Mucosa of rectum (tissue), 2 donors: ENCODE results near the gene CD93.

Experiments
- H3K27ac ChIP-seq, 2 donors: one replicate each; pipeline ENCODE4 v1.7.0; 2013; ENCODE audit warnings: inconsistent platforms in 2 of 2, low read depth in 2 of 2, low read length in 2 of 2
- H3K27me3 ChIP-seq, 2 donors: one replicate each; pipeline ENCODE4 v1.7.0; 2013; ENCODE audit warnings: low read length in 2 of 2; ENCODE audit not compliant: control insufficient read depth in 2 of 2, insufficient read depth in 2 of 2
- H3K36me3 ChIP-seq, 2 donors: one replicate each; pipeline ENCODE4 v1.7.0; 2013; ENCODE audit warnings: low read length in 2 of 2; ENCODE audit not compliant: control insufficient read depth in 2 of 2, insufficient read depth in 2 of 2
- H3K4me1 ChIP-seq, 2 donors: one replicate each; pipeline ENCODE4 v1.7.0; 2013; ENCODE audit warnings: low read length in 2 of 2, mild to moderate bottlenecking in 1 of 2; ENCODE audit not compliant: control insufficient read depth in 2 of 2, insufficient read depth in 2 of 2
- H3K4me3 ChIP-seq, 2 donors: one replicate each; pipeline ENCODE4 v1.7.0; 2013; ENCODE audit warnings: low read length in 2 of 2
- H3K9ac ChIP-seq, 2 donors: one replicate each; pipeline ENCODE4 v1.7.0; 2013; ENCODE audit warnings: low read length in 2 of 2, low read depth in 1 of 2, mild to moderate bottlenecking in 1 of 2
- H3K9me3 ChIP-seq, 2 donors: one replicate each; pipeline ENCODE4 v1.7.0; 2013; ENCODE audit warnings: low read length in 2 of 2; ENCODE audit not compliant: control insufficient read depth in 2 of 2
- donor health status: healthy.
- donor health status: Normal muscosa, but diverticular disease.

The CD93 gene

GRCh38 chr20:23099791-23100719 lies 13.9 kb upstream of the CD93 start:
- no peak overlapping the region for H3K4me3 ChIP-seq
- H3K9me3 ChIP-seq, result no peaks in the 10 kb centered on the region
- no peaks in the 10 kb centered on the region for H3K36me3 ChIP-seq
- no peaks in the 10 kb centered on the region for H3K4me1 ChIP-seq
- no peak overlapping the region for H3K9ac ChIP-seq
- H3K27me3 ChIP-seq, result no peaks in the 10 kb centered on the region
- peak overlapping the region in 1 of 2 donors; percentile 7 for H3K27ac ChIP-seq

- no peaks in the 10 kb centered on the region for H3K36me3 ChIP-seq
- H3K9me3 ChIP-seq, result no peaks in the 10 kb centered on the region
- H3K9ac ChIP-seq, result no peak overlapping the region
- no peaks in the 10 kb centered on the region for H3K27me3 ChIP-seq
- H3K27ac ChIP-seq, result no peak overlapping the region
- H3K4me1 ChIP-seq, result no peaks in the 10 kb centered on the region
- no peak overlapping the region for H3K4me3 ChIP-seq
Measured at GRCh38 chr20:23097636-23098580, 11.8 kb upstream of the CD93 start.

DNA sequence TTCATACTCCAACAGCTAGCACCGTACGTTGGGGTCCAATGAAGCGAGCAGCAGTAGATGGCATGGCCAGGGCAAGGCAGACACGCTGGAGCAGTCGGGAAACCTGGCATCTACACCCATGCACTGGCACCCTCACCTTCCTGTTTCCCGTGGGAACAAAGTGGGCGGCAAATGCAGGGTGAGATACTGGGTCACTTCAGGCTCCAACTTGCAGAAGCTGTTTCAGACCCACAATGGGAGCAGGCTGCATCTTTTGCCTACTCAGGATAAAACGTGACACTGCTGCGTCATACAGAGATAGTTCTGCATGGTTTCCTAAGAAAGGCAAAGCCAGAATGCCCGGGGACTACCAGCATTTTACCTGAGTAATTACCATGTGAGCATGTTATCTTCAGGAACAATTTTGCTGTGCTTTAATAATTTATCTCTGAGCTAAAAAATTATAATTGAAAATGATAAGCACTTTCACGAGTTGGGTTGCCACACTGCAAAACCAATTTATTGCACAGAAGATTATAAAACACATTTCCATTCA lies 10.9 kb upstream of the CD93 start:
- Histone ChIP-seq H3K4me1 (no peaks in the 10 kb centered on the region), H3K27me3 (no peaks in the 10 kb centered on the region), H3K9me3 (no peaks in the 10 kb centered on the region), H3K4me3 (no peak overlapping the region), H3K27ac (no peak overlapping the region), H3K36me3 (no peaks in the 10 kb centered on the region), H3K9ac (no peak overlapping the region)

GRCh38 chr20:23096097-23096496 lies 10.0 kb upstream of the CD93 start:
- Histone ChIP-seq H3K9ac (no peak overlapping the region), H3K4me3 (no peak overlapping the region), H3K27ac (no peak overlapping the region), H3K36me3 (no peaks in the 10 kb centered on the region), H3K4me1 (no peaks in the 10 kb centered on the region), H3K27me3 (no peaks in the 10 kb centered on the region), H3K9me3 (no peaks in the 10 kb centered on the region)

GRCh38 chr20:23095499-23095898 lies 9.4 kb upstream of the CD93 start:
- Histone ChIP-seq H3K4me1 (no peaks in the 10 kb centered on the region), H3K27ac (no peak overlapping the region), H3K9ac (no peak overlapping the region), H3K27me3 (no peaks in the 10 kb centered on the region), H3K36me3 (no peaks in the 10 kb centered on the region), H3K4me3 (no peak overlapping the region), H3K9me3 (no peaks in the 10 kb centered on the region)

GRCh38 chr20:23094927-23095326 lies 8.8 kb upstream of the CD93 start:
- no peak overlapping the region for H3K27ac ChIP-seq
- no peaks in the 10 kb centered on the region for H3K9me3 ChIP-seq
- no peaks in the 10 kb centered on the region for H3K4me1 ChIP-seq
- H3K27me3 ChIP-seq, result no peaks in the 10 kb centered on the region
- H3K36me3 ChIP-seq, result no peaks in the 10 kb centered on the region
- no peak overlapping the region for H3K4me3 ChIP-seq
- no peak overlapping the region for H3K9ac ChIP-seq

- H3K9ac ChIP-seq, result no peak overlapping the region
- no peaks in the 10 kb centered on the region for H3K4me1 ChIP-seq
- H3K36me3 ChIP-seq, result no peaks in the 10 kb centered on the region
- H3K4me3 ChIP-seq, result no peak overlapping the region
- no peaks in the 10 kb centered on the region for H3K9me3 ChIP-seq
- H3K27ac ChIP-seq, result no peak overlapping the region
- no peaks in the 10 kb centered on the region for H3K27me3 ChIP-seq
Measured at GRCh38 chr20:23094213-23094896, 8.2 kb upstream of the CD93 start.

GRCh38 chr20:23093613-23094012 lies 7.5 kb upstream of the CD93 start:
- no peaks in the 10 kb centered on the region for H3K4me1 ChIP-seq
- H3K9ac ChIP-seq, result no peak overlapping the region
- no peaks in the 10 kb centered on the region for H3K9me3 ChIP-seq
- H3K36me3 ChIP-seq, result no peaks in the 10 kb centered on the region
- H3K4me3 ChIP-seq, result no peak overlapping the region
- no peak overlapping the region for H3K27ac ChIP-seq
- H3K27me3 ChIP-seq, result no peaks in the 10 kb centered on the region

DNA sequence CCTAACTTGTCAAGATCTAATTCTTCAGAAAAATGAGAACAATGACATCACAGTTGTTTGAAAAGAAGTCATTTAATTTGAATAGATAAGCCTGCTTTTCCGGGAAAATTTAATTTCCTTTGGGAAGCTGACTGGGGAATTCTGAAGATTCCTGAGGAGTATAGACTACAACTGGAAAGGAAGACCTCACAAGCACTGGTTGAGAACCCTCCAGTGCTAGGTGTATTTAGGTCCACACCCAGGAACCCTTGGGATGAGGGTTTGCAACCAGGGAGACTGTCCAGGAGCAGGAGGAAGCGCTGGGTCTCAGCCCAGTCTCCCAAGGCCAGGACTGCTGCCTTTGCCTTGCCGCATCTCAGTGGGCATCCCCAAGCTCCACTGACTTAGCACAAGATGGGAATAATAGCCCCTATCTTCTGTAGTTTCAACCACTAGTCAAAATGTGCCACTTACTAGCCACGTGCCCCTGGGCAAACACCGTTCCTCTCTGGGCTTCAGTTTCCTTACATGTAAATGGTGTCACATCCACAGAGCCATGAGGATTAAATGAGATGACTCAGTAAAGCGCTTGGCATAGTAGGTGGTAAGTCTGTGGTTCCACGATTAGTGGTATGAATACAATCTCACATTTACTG lies 6.9 kb upstream of the CD93 start:
- H3K27me3 ChIP-seq, result no peaks in the 10 kb centered on the region
- H3K36me3 ChIP-seq, result no peaks in the 10 kb centered on the region
- no peaks in the 10 kb centered on the region for H3K9me3 ChIP-seq
- H3K27ac ChIP-seq, result no peak overlapping the region
- H3K4me3 ChIP-seq, result no peak overlapping the region
- H3K4me1 ChIP-seq, result no peaks in the 10 kb centered on the region
- H3K9ac ChIP-seq, result no peak overlapping the region
